ENCODE results near the gene TFR2.

The TFR2 gene

DNA sequence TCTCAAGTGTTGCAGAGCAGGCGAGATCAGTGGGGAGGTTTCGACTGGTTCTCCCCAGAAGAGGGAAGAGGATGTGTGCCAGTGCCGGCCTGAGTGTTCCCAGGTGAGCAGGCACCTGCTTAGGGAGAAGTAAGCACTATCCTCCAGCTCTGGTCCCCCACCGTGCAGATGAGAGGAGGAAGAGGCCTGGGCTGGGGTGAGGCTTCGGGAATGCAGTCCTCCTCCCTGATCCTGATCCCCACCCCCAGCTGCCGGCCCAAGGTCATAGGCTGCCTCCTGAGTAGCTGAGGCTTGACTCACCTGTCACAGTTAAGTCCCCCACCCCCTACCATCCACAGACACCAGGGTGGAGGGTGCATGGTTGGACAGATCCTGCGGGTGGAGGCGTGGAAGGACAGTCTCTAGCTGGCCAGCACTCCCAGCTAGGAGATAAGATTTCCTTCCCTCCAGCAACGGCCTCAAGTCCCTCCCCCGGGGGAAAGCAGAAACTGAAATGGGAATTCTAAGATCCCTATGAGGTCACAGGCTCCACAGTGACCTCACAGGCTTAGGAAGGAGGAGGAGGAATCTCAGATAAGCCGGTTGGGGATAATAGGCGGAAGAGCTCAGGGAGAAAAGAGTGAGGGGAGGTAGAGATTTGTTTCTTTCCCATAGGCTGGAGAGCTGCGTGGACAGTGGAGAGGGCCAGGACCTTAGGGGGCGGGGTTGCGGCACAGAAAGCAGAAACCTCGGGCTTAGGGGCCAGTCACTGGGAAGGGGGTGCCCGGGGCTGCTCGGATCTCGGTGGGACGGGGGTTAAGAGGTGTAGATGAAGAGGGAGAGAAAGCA, 56.5 kb downstream of the TFR2 start:
- peak overlapping the region; percentile 97 for H3K27ac ChIP-seq (ENCODE audit: low read depth, low read length)
- H3K4ac ChIP-seq (ENCODE audit: low read depth, low read length): no peak overlapping the region
- peak overlapping the region; percentile 94 for H3K4me3 ChIP-seq (ENCODE audit: low read depth, low read length)
- H3K79me2 ChIP-seq (ENCODE audit: control insufficient read depth, insufficient read depth, low read length, poor library complexity): peaks cover 6% of the 10 kb centered on the region
- H2BK120ac ChIP-seq (ENCODE audit: insufficient read depth, low read length, poor library complexity): peak overlapping the region; percentile 43
- peaks cover 28 to 31% of the 10 kb centered on the region in 2 experiments for H3K36me3 ChIP-seq (ENCODE audit: control insufficient read depth in 1 of 2, insufficient read depth in 2 of 2, low read length in 2 of 2)
- H4K91ac ChIP-seq (ENCODE audit: low read depth, low read length): peak overlapping the region; percentile 44
- peaks cover 3% of the 10 kb centered on the region for H3K9me3 ChIP-seq (ENCODE audit: insufficient read depth, low read depth, low read length)
- H3K18ac ChIP-seq (ENCODE audit: low read length): peak overlapping the region; percentile 42
- H2AK5ac ChIP-seq (ENCODE audit: low read length): no peak overlapping the region
- H3K27me3 ChIP-seq (ENCODE audit: insufficient read depth, low read length): no peaks in the 10 kb centered on the region
- no peak overlapping the region for H4K12ac ChIP-seq (ENCODE audit: low read depth, low read length)
- H4K8ac ChIP-seq (ENCODE audit: low read depth, low read length): peak overlapping the region; percentile 99
- H3K4me2 ChIP-seq (ENCODE audit: low read length): peak overlapping the region; percentile 82
- no peak overlapping the region for H3K23ac ChIP-seq (ENCODE audit: low read length)
- H3K79me1 ChIP-seq (ENCODE audit: low read length): peaks cover 17% of the 10 kb centered on the region
- H3K4me1 ChIP-seq (ENCODE audit: control insufficient read depth in 1 of 2, insufficient read depth in 2 of 2, low read length in 2 of 2): peaks cover 12 to 21% of the 10 kb centered on the region in 2 experiments
- peak overlapping the region; percentile 12 for H2AFZ ChIP-seq (ENCODE audit: insufficient read depth, low read length, poor library complexity)
- peak overlapping the region; percentile 60 for H3K14ac ChIP-seq (ENCODE audit: low read length)
- no CpG with 5 or more reads among the region's 20 CpGs for WGBS (ENCODE audit: extremely low coverage, insufficient coverage, insufficient read length)
- peak; percentile 93 to 98 for DNase-seq
- H2BK12ac ChIP-seq (ENCODE audit: low read length): no peak overlapping the region
- peak overlapping the region; percentile 60 for H2BK5ac ChIP-seq (ENCODE audit: low read depth, low read length, poor library complexity)
- H3K9ac ChIP-seq (ENCODE audit: low read length): peak overlapping the region; percentile 11

DNA sequence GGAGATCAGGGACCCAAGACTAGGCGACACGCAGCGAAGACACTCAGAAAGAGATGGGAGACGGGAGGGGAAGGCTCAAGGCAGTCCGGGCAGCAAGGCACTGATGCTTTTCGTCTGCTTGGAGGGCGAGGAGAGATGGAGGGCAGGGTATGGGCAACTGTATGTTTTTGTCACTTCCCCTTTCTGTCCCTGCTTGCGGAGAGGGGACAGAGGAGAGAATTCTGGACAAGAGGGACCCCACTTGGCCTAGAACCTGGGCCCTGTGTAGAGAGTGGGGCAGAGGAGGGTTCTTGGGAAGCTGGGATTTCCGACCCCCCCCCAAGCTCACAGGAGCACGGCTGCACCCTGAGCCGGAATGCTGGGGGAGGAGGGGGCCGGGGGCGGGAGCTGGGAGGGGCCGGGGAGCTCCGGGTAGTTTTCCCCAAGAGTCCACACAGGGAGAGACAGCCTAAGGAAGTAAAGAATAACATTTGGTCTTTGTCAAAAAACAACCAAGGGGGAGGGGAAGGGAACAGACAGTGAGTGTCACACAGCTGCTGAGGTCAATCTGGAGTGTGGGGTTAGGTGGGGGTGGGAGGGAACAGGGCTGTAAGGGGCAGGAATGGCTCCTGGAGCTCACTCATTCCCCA, 57.2 kb downstream of the TFR2 start:
- Histone ChIP-seq H3K9me3 (ENCODE audit: insufficient read depth, low read depth, low read length) (peaks cover 3% of the 10 kb centered on the region), H2AFZ (ENCODE audit: insufficient read depth, low read length, poor library complexity) (no peak overlapping the region), H3K18ac (ENCODE audit: low read length) (peak overlapping the region; percentile 42), H3K27me3 (ENCODE audit: insufficient read depth, low read length) (no peaks in the 10 kb centered on the region), H2BK120ac (ENCODE audit: insufficient read depth, low read length, poor library complexity) (no peak overlapping the region), H3K79me2 (ENCODE audit: control insufficient read depth, insufficient read depth, low read length, poor library complexity) (peaks cover 6% of the 10 kb centered on the region), H4K91ac (ENCODE audit: low read depth, low read length) (peak overlapping the region; percentile 36), H3K79me1 (ENCODE audit: low read length) (peaks cover 17% of the 10 kb centered on the region), H2BK5ac (ENCODE audit: low read depth, low read length, poor library complexity) (peak overlapping the region; percentile 10), H3K4me2 (ENCODE audit: low read length) (peak overlapping the region; percentile 82), H3K36me3 (ENCODE audit: control insufficient read depth in 1 of 2, insufficient read depth in 2 of 2, low read length in 2 of 2) (peaks cover 33 to 36% of the 10 kb centered on the region in 2 experiments), H3K27ac (ENCODE audit: low read depth, low read length) (peak overlapping the region; percentile 77), H3K4ac (ENCODE audit: low read depth, low read length) (peak overlapping the region; percentile 5), H3K9ac (ENCODE audit: low read length) (peak overlapping the region; percentile 11), H3K4me1 (ENCODE audit: control insufficient read depth in 1 of 2, insufficient read depth in 2 of 2, low read length in 2 of 2) (peaks cover 12 to 21% of the 10 kb centered on the region in 2 experiments), H3K14ac (ENCODE audit: low read length) (peak overlapping the region; percentile 60), H3K4me3 (ENCODE audit: low read depth, low read length) (no peak overlapping the region), H2AK5ac (ENCODE audit: low read length) (peak overlapping the region; percentile 50), H2BK12ac (ENCODE audit: low read length) (no peak overlapping the region), H4K12ac (ENCODE audit: low read depth, low read length) (no peak overlapping the region), H4K8ac (ENCODE audit: low read depth, low read length) (peak overlapping the region; percentile 56), H3K23ac (ENCODE audit: low read length) (no peak overlapping the region)
- WGBS (ENCODE audit: extremely low coverage, insufficient coverage, insufficient read length): no CpG with 5 or more reads among the region's 15 CpGs
- DNase-seq: no peak

DNA sequence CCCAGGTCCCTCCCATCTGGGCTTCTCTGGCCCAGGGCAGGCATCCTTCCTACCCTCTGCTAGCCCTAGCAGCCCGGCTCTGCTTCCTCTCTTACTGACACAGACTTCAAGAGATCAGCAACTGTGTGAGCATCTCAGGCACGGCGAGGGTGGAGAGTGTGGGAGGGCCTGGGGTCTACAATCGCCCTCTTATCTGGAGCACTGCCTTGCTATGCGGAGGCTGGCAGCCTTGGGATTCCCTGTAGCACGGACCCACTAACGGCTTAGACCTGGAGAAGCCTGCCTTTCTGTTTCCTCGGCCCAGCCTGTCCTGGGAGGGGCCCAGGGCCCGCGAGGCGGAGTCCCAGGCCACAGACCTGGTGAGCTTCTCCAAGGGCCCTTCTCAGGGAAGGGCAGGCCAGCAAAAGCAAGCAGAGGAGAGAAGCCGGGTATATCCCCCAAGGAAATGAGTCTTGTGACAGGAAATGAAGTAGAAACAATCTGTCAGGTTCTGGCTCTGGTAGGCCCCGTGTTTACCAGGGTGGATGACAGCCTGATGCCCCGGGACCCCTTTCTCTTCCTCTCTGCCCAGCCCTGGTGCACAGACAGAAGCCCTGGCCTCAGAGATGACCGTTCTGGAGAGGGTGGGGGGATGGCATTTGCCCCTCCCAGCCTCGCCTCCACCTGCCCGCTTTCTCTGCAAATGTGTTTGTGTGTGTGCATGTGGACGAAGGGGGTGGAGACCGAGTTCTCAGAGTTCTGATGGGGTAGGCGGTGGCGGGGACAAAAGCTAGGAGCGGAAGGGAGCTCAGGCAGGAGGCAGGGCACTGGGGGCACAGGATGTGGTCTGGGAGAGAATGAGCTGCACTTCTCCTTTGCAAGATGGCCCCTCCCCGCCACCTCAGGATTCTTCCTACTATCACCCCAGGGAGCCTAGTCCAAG, 58.0 kb downstream of the TFR2 start:
- Histone ChIP-seq H3K9me3 (ENCODE audit: insufficient read depth, low read depth, low read length) (peaks cover 3% of the 10 kb centered on the region), H2BK120ac (ENCODE audit: insufficient read depth, low read length, poor library complexity) (no peak overlapping the region), H4K12ac (ENCODE audit: low read depth, low read length) (peak overlapping the region; percentile 21), H2BK5ac (ENCODE audit: low read depth, low read length, poor library complexity) (no peak overlapping the region), H3K4me3 (ENCODE audit: low read depth, low read length) (no peak overlapping the region), H3K4me1 (ENCODE audit: control insufficient read depth in 1 of 2, insufficient read depth in 2 of 2, low read length in 2 of 2) (peaks cover 12 to 21% of the 10 kb centered on the region in 2 experiments), H4K8ac (ENCODE audit: low read depth, low read length) (no peak overlapping the region), H3K14ac (ENCODE audit: low read length) (peak overlapping the region; percentile 23), H3K4me2 (ENCODE audit: low read length) (no peak overlapping the region), H3K79me2 (ENCODE audit: control insufficient read depth, insufficient read depth, low read length, poor library complexity) (peaks cover 6% of the 10 kb centered on the region), H2AFZ (ENCODE audit: insufficient read depth, low read length, poor library complexity) (no peak overlapping the region), H3K9ac (ENCODE audit: low read length) (no peak overlapping the region), H3K23ac (ENCODE audit: low read length) (no peak overlapping the region), H2AK5ac (ENCODE audit: low read length) (no peak overlapping the region), H3K18ac (ENCODE audit: low read length) (peak overlapping the region; percentile 24), H3K27me3 (ENCODE audit: insufficient read depth, low read length) (no peaks in the 10 kb centered on the region), H4K91ac (ENCODE audit: low read depth, low read length) (no peak overlapping the region), H2BK12ac (ENCODE audit: low read length) (no peak overlapping the region), H3K27ac (ENCODE audit: low read depth, low read length) (peak overlapping the region; percentile 20), H3K79me1 (ENCODE audit: low read length) (peaks cover 17% of the 10 kb centered on the region), H3K4ac (ENCODE audit: low read depth, low read length) (peak overlapping the region; percentile 16), H3K36me3 (ENCODE audit: control insufficient read depth in 1 of 2, insufficient read depth in 2 of 2, low read length in 2 of 2) (peaks cover 38 to 44% of the 10 kb centered on the region in 2 experiments)
- WGBS (ENCODE audit: extremely low coverage, insufficient coverage, insufficient read length): no CpG with 5 or more reads among the region's 23 CpGs
- peak in 1 of 2 donors; percentile 18 for DNase-seq

DNA sequence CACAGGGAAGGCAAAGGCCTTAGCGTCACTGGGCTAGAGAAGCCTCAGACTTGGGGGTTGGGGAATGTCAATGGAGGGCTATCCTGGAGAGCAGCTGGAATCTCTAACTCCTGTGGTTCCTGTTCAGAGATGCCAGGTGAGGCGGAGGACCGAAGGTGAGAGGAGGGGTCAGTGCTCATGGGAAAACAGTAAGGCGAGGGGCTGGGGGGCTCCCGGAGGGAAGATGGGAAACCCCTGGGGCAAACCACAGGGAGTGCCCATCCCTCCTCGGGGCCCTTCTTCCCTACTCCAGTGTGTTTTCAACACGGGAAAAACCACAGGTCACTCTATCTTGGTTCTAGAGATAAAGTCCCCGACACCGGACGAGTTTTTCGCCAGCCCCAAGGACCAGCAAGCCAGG, 58.7 kb downstream of the TFR2 start:
- H3K79me2 ChIP-seq (ENCODE audit: control insufficient read depth, insufficient read depth, low read length, poor library complexity): peaks cover 6% of the 10 kb centered on the region
- no peak overlapping the region for H3K18ac ChIP-seq (ENCODE audit: low read length)
- H2AFZ ChIP-seq (ENCODE audit: insufficient read depth, low read length, poor library complexity): no peak overlapping the region
- no peak overlapping the region for H3K4me3 ChIP-seq (ENCODE audit: low read depth, low read length)
- no peak overlapping the region for H2BK120ac ChIP-seq (ENCODE audit: insufficient read depth, low read length, poor library complexity)
- H3K27me3 ChIP-seq (ENCODE audit: insufficient read depth, low read length): no peaks in the 10 kb centered on the region
- no peak overlapping the region for H4K8ac ChIP-seq (ENCODE audit: low read depth, low read length)
- H4K12ac ChIP-seq (ENCODE audit: low read depth, low read length): no peak overlapping the region
- peaks cover 17% of the 10 kb centered on the region for H3K79me1 ChIP-seq (ENCODE audit: low read length)
- no CpG with 5 or more reads among the region's 11 CpGs for WGBS (ENCODE audit: extremely low coverage, insufficient coverage, insufficient read length)
- H2AK5ac ChIP-seq (ENCODE audit: low read length): no peak overlapping the region
- peaks cover 3% of the 10 kb centered on the region for H3K9me3 ChIP-seq (ENCODE audit: insufficient read depth, low read depth, low read length)
- no peak overlapping the region for H3K4me2 ChIP-seq (ENCODE audit: low read length)
- H4K91ac ChIP-seq (ENCODE audit: low read depth, low read length): no peak overlapping the region
- DNase-seq: no peak
- no peak overlapping the region for H3K27ac ChIP-seq (ENCODE audit: low read depth, low read length)
- H3K4ac ChIP-seq (ENCODE audit: low read depth, low read length): no peak overlapping the region
- peaks cover 45 to 51% of the 10 kb centered on the region in 2 experiments for H3K36me3 ChIP-seq (ENCODE audit: control insufficient read depth in 1 of 2, insufficient read depth in 2 of 2, low read length in 2 of 2)
- H3K9ac ChIP-seq (ENCODE audit: low read length): no peak overlapping the region
- H3K4me1 ChIP-seq (ENCODE audit: control insufficient read depth in 1 of 2, insufficient read depth in 2 of 2, low read length in 2 of 2): peaks cover 12 to 21% of the 10 kb centered on the region in 2 experiments
- H3K14ac ChIP-seq (ENCODE audit: low read length): no peak overlapping the region
- H3K23ac ChIP-seq (ENCODE audit: low read length): no peak overlapping the region
- H2BK12ac ChIP-seq (ENCODE audit: low read length): no peak overlapping the region
- H2BK5ac ChIP-seq (ENCODE audit: low read depth, low read length, poor library complexity): no peak overlapping the region

All from trophoblast cell (in vitro differentiated cells and primary cell).